Stimulated activated CD8-positive, alpha-beta memory T cell treated with anti-CD3 and anti-CD28 coated beads, Interleukin-7, amount 100 ng/mL, for 48 hours (primary cell): ENCODE data around the gene USP2.

Source experiments
- DNase-seq, 2 donors: peaks; one replicate each; pipeline ENCODE4 v3.0.0-alpha.2; 2020; ENCODE audit warnings: low read depth in 1 of 2; ENCODE audit errors: extremely low read depth in 1 of 2

USP2 gene

DNA sequence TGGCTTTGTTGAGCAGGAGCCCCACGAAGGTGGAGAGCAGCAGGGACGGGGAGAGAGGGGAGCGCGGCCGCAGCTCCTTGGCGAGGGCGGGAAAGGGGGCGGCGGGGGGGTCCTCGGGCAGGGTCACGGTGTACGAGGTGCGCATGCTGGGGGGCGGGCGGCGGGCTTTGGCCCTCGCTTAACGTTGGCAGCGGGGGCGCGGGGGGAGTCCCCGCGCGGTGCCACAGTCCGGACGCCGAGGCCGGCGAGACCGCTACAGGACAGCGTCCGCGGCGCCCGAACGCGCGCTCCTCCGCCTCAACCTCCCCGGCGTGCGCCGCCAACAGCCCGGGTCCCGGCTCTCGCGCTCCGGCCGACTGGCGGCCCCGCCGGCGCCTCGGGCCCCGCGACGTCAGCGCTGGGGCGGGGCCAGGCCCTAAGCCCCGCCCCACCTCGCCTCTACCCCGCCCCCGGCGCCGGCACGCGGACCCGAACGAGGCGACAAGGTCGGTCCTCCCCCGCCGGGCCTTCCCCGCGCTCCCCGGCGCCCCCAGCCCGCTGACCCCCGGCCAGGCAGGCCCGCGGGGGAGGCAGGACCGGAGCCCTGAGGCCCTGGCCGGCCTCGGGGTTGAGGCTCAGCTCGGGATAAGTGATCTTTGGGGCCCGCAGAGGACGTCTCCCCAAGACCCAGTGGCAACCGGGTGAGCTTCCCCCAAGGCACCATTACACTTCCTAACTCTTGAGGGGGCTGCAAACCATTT lies 17.5 kb downstream of the USP2 start:
- DNase-seq: no peak

- no peak for DNase-seq
Measured at GRCh38 chr11:119363081-119363850, 18.2 kb downstream of the USP2 start.

- no peak for DNase-seq
Measured at GRCh38 chr11:119362741-119363080, 18.8 kb downstream of the USP2 start.

DNA sequence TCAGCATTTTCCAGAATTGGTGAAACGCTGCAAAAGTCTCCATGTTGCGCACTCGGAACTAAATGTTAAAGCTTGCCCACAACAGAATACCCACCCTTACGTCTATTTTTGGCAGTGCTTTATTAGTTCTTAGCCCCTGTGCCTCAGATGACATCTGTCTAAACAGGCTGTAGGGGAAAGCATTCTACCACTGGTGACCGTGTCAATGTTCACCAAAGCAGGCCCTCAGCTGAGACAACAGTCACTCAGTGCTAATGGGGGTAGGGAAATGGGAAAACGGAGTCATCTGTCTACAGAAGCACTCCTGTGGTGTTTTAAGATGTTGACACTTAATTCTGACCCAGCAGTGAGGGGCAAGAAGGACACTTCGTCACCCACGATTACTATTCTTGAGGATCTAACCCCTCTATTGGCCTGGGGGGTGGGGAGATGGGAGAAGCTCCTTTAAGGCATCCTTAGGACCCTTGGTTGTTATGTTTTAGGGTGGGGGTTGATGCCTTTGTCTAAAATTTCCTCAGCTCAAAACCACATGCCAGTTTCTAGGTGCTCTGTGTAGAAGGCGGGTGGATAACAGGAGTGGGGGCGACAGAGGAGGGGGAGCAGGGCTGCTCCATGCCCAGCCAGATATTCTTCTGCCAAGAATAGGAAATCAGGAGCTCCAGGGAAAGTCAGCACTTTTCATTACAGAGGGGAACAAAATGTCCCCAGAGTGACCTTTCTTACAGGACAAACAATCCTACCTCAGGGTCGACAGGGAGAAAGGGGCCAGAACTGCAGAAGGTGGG lies 19.4 kb downstream of the USP2 start:
- DNase-seq: no peak

GRCh38 chr11:119361056-119361787 lies 20.3 kb downstream of the USP2 start:
- peak in 1 of 2 donors; percentile 69 for DNase-seq

- no peak for DNase-seq
Measured at GRCh38 chr11:119359365-119360214, 21.9 kb downstream of the USP2 start.

GRCh38 chr11:119357074-119357473 lies 24.4 kb downstream of the USP2 start:
- no peak for DNase-seq

GRCh38 chr11:119356349-119357031 lies 25.0 kb downstream of the USP2 start:
- peak in 1 of 2 donors; percentile 52 for DNase-seq

DNA sequence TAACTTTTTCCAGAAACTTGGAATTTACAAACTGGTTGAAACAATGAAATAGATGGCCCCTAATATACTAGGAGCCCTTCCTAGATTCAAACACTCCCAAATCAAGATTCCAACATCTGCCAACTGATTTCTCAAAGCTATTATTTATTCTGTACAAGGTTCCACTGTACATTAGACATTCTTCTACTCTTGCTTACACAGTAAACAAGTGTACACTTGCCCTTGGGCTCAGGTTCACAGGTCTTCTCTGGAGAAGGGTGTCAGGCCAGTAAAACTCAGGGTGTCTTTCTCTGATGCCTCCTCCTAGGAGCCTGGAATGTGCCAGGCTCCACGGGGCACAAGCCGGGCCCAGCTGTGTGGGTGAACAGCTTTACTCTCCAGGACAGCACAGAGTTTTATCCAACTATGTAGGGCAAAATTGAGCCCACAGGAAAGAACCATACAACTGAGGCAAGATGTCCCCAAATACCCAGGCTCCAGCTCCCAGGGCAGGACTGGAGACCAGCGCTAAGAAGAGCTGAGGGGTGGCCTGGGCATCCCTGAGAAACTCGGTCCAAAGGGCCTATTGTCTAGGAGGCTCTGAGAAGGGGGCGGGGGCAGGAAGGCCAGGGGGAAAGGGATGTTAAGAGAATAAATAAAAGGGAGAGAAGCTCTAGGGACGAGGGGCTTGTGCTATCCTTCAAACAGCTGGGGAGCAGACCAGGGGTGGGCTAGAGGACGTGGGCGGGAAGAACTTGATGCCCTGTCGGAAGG lies 26.2 kb downstream of the USP2 start:
- DNase-seq: no peak

- no peak for DNase-seq
Measured at GRCh38 chr11:119352857-119353260, 28.6 kb downstream of the USP2 start.

DNA sequence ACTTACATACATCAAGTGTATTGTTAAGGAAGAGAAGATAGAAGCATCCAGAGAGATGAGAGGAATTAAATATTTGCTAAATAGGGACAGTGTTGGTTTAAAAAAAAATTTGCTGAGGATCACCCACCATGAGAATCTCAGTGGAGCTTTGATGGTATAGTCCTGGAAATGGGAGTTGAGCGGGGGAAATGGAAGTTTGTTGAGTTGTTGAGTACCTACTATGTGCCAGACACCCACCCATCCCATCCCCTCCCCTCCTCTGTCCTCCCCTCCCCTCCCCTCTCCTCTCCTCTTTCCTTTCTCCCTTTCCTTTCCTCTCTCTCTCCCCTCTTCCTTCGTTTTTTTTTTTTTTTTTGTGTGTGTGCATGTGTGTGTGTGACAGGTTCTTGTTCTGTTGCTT lies 30.3 kb downstream of the USP2 start:
- DNase-seq: no peak

DNA sequence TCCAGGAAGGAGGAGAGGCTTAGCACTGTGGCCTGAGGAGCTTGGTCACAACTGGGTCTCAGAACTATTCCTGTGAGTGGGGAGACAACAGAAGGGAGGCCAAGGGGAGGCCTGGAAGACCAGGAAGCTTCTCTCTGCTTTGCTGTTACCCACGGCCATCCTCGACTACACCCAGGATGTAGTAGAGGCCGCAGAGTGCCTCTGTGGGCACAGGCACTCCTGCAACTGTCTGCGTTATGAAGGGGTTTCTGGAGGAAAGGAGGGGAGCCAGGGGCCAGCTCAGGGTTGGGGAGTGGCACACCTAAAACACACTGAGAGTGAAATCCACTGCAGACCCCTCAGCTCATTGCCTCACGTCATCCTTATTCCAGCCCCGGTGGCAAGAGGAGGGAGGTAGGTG lies 31.2 kb downstream of the USP2 start:
- DNase-seq: no peak

- DNase-seq: no peak
Measured at GRCh38 chr11:119347940-119348605, 33.4 kb downstream of the USP2 start.

DNA sequence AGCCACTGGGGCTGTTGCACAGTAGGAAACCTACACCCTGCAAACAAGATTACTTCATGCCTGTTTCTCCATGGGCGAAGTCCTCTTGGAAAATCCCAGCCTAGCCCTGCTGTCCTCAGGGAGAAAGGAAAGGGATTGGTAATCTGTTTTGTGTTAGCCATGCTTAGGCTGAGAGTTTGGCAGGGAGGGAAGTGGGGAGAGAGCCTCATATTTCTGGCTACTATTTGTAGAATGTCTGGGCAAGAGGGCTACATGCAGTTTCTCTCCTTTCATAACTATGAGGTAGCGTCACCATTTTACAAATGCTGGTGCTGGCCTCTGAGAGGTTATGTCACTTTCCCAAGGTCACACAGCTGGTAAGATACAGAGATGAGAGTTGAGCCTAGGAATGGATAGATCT lies 34.2 kb downstream of the USP2 start:
- no peak for DNase-seq

DNA sequence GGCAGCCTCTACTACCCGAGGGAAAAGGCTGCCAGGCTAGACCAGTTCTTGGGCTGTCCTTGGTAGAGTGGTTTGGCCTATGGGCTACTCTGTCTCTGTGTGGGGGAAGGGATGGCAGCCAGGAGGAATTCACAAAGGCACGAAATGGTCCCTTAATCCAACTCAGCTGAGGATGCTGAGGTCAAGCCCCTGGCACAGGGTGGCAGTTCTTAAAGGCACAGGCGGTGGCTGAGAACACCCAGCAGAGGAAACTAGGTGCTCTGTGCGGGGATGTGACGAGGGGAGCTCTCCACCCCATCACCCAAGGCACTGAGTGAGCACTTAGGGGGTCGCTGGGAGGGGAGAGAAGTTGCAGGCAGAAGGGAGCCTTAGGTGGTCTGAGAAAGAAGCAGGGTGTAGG lies 34.9 kb downstream of the USP2 start, which contains the start of gene MFRP:
Gene MFRP (minus strand): TSS at position 101 of the 400 bp plus-strand sequence. CDS start 192 bp downstream, outside the sequence.
- no peak for DNase-seq

GRCh38 chr11:119345685-119346084 lies 35.8 kb downstream of the USP2 start:
- no peak for DNase-seq

DNA sequence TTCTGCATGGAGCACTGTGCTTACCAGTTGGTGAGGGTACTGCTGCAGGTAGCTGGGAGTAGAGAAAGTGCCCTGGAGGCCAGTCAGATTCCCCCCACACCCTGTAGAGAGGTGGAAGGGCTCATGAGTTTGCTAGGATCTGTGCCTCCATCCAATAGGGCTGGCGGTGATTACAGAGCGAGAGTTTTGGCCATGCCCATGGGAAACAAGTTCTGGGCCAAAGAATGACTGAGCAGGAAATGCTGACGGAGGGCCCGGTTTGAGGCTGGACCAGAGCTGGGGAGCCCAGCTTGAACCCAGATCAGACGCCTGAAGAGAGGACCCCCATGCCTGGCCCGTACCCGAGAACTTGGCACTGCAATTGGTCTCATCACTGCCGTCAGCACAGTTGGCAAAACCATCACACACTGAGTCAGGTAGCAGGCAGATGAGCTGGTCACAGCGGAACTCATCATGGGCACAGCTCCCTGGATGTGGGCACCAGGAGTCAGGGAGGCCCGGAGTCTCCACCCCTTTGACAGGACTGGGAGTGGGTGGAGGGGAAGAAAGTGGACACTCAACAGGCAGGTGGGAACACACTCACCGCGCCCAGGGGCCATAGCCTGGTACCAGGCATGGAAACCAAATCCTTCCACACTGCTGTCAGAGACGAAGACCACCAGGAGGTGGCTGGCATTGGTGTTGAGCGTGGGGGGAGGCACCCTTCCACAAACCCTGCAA lies 37.0 kb downstream of the USP2 start:
- no peak for DNase-seq
